ENCODE measurements around the gene IFT57.
"Not testable (repeated sequence)": the region's sequence is repeated elsewhere in the genome, so short reads cannot be mapped to it uniquely, and the experiment has no call there.

The IFT57 gene

GRCh38 chr3:108157273-108157672 lies 65.0 kb downstream of the IFT57 start:
- peak in 2 of 3 donors; percentile 29 to 34 for DNase-seq

- no peak for DNase-seq
These were observed 65.8 kb downstream of the IFT57 start for GRCh38 chr3:108156312-108156853.

- DNase-seq = not testable (repeated sequence)
These were observed 66.6 kb downstream of the IFT57 start for GRCh38 chr3:108155642-108156041.

- DNase-seq = peak; percentile 39 to 46 (median 40)
These were observed 68.7 kb downstream of the IFT57 start for GRCh38 chr3:108153451-108153981.

- DNase-seq = peak; percentile 42 to 62 (median 51)
These were observed 70.0 kb downstream of the IFT57 start for GRCh38 chr3:108152274-108152673.

GRCh38 chr3:108150200-108150599 lies 72.0 kb downstream of the IFT57 start:
- no peak for DNase-seq

GRCh38 chr3:108146139-108146538 lies 76.1 kb downstream of the IFT57 start:
- DNase-seq = no peak

- no peak for DNase-seq
These were observed 76.6 kb downstream of the IFT57 start for GRCh38 chr3:108145578-108145977.

- DNase-seq = no peak
These were observed 84.8 kb downstream of the IFT57 start for GRCh38 chr3:108137460-108137814.

- no peak for DNase-seq
These were observed 85.4 kb downstream of the IFT57 start for GRCh38 chr3:108136561-108137459.

- peak in 2 of 3 donors; percentile 25 to 41 for DNase-seq
These were observed 87.7 kb downstream of the IFT57 start for GRCh38 chr3:108134555-108134880.

- peak in 1 of 3 donors; percentile 27 for DNase-seq
These were observed 88.2 kb downstream of the IFT57 start for GRCh38 chr3:108133858-108134554.

GRCh38 chr3:108133048-108133369 lies 89.2 kb downstream of the IFT57 start:
- peak in 2 of 3 donors; percentile 26 to 39 for DNase-seq

- DNase-seq = peak in 2 of 3 donors; percentile 49 to 74
These were observed 90.6 kb downstream of the IFT57 start for GRCh38 chr3:108131475-108132134.

GRCh38 chr3:108130701-108131474 lies 91.3 kb downstream of the IFT57 start:
- DNase-seq = peak; percentile 74 to 96 (median 92)

- no peak for DNase-seq
These were observed 92.0 kb downstream of the IFT57 start for GRCh38 chr3:108130236-108130635.

GRCh38 chr3:108127301-108127988 lies 94.8 kb downstream of the IFT57 start:
- no peak for DNase-seq

- DNase-seq = no peak
These were observed 95.9 kb downstream of the IFT57 start for GRCh38 chr3:108126348-108126747.

- DNase-seq = no peak
These were observed 96.6 kb downstream of the IFT57 start for GRCh38 chr3:108125550-108126071.

GRCh38 chr3:108125153-108125543 lies 97.1 kb downstream of the IFT57 start:
- peak in 1 of 3 donors; percentile 23 for DNase-seq

All from suppressor macrophage treated with lipopolysaccharide for 1 hour (primary cell).